ENCODE data around the gene PLXNA4. TPM values are rescaled to one million over a fixed set of nuclear protein-coding genes. Genes with fewer than 3 reads are reported as not detected.
A peak's percentile ranks its signal among the peaks of the same experiment; 100 is the strongest.

Gene PLXNA4
- total and polyA plus RNA-seq, 3 experiments from 2014 or later: 0.02 to 0.05 TPM; not detected in 1

DNA sequence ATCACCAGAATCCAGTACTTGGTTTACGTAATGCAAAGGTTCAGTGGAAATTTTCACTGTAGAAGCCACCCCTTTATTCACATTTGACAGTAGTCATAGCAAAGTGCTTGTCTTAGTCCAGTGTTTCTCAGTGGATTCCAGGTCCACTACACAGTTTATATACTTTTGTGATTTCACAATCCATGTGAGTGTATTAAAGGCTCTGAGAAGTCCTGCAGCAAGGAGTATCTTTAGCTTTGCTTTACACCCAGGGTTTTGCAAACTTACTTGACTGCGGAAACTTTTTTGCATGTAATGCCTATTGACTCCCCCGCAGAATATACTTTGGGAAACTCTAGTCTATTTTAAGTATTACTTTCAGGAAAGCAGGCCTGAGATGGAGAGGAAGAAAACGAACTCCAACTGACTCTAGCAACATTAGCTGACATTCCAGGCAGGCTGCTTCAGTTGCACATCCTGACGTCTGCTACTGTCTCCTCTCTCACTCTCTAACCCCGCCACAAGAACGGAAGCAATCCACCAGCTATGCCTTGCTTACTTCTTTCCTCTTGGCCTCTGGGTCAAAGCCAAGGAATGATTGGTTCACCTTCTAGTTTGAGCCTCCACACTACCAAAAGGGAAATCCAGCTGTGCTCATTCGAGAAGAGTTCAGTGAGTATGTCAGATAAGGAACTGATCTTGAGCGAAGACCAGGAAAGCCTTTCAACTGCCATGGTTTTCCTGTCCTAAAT, 6.2 kb downstream of the PLXNA4 start:
- H3K36me3 Mint-ChIP-seq: peaks cover 0 to 5% (median 0%) of the 10 kb centered on the region in 3 donors
- no peak overlapping the region for H3K4me3 ChIP-seq (ENCODE audit: low read length)
- ChIA-PET CTCF (no interaction called here), POLR2A (no interaction called here)
- DNase-seq: no peak
- no peaks in the 10 kb centered on the region for H3K36me3 ChIP-seq (ENCODE audit: insufficient read depth, low read length)
- H3K4me3 Mint-ChIP-seq: no peak overlapping the region
- H3K4me1 ChIP-seq (ENCODE audit: insufficient read depth, low read length): peaks cover under 1% of the 10 kb centered on the region
- peak overlapping the region in 1 of 8 donors; percentile 64 for H3K27ac Mint-ChIP-seq
- peaks cover 0 to 1% (median 0%) of the 10 kb centered on the region in 5 donors for H3K9me3 Mint-ChIP-seq
- no peaks in the 10 kb centered on the region for H3K9me3 ChIP-seq (ENCODE audit: low read length)
- H3K27me3 Mint-ChIP-seq: peaks cover 33 to 78% of the 10 kb centered on the region in 2 donors
- no peak overlapping the region for H3K27ac ChIP-seq (ENCODE audit: low read depth, low read length)
- peaks cover 3 to 13% (median 6%) of the 10 kb centered on the region in 3 donors for H3K4me1 Mint-ChIP-seq
- peaks cover 21% of the 10 kb centered on the region for H3K27me3 ChIP-seq (ENCODE audit: insufficient read depth, low read length, poor library complexity, severe bottlenecking)

DNA sequence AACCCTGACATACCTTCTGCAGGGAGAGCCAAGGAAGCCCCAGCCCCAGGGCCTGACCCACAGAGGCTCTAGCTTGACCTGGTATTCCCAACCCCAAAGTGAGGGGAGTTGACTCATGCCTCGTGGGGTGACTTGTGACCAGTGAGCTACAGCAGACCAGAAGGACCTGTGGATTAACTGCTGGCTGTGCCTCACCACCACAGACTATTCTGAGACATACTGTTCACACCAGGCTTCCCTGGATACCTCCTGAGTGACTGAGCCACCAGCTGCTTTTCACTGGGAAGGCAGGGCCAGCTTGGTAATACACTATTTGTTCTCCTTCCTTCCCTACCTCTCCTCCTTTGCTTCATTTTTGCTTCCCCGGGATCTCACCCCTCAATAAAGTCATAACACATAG, 7.3 kb downstream of the PLXNA4 start:
- ChIA-PET CTCF (interaction anchor here (1.9 kb wide), 1 partner anchor 175 kb away, joined by 9 read pairs; no protein-coding TSS in a partner anchor), POLR2A (no interaction called here)
- H3K36me3 Mint-ChIP-seq: peaks cover 0 to 13% (median 0%) of the 10 kb centered on the region in 3 donors
- H3K4me3 Mint-ChIP-seq: peak overlapping the region in 1 of 7 donors; percentile 4
- no peaks in the 10 kb centered on the region for H3K4me1 ChIP-seq (ENCODE audit: insufficient read depth, low read length)
- no peak overlapping the region for H3K27ac ChIP-seq (ENCODE audit: low read depth, low read length)
- no peak overlapping the region for H3K4me3 ChIP-seq (ENCODE audit: low read length)
- no peaks in the 10 kb centered on the region for H3K9me3 ChIP-seq (ENCODE audit: low read length)
- H3K36me3 ChIP-seq (ENCODE audit: insufficient read depth, low read length): no peaks in the 10 kb centered on the region
- no peak for DNase-seq
- H3K27me3 ChIP-seq (ENCODE audit: insufficient read depth, low read length, poor library complexity, severe bottlenecking): peaks cover 10% of the 10 kb centered on the region
- no peak overlapping the region for H3K27ac Mint-ChIP-seq
- H3K27me3 Mint-ChIP-seq: peaks cover 35 to 77% of the 10 kb centered on the region in 2 donors
- peaks cover 0 to 8% (median 3%) of the 10 kb centered on the region in 3 donors for H3K4me1 Mint-ChIP-seq
- H3K9me3 Mint-ChIP-seq: peaks cover 0 to 3% (median 0%) of the 10 kb centered on the region in 5 donors

DNA sequence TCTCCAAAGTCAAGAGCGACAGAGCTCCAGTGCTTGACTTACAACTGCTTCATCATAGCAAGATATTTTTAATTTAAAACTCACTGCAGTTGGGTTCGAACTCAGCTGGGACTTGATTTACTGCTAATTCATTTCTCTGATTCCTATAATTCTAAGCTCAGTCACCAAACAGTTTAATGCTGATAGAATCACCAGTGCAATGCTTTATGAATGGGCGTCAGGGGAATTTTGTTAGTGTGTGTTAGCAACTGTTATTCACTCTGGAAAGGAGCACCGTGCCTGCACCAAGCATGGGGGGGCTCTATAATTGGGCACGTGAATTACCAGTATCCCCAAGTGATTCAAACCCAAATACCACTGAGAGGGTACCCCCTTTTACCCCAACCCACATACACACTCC, 10.4 kb downstream of the PLXNA4 start:
- ChIA-PET CTCF (interaction anchor here (1.2 kb wide), 1 partner anchor 171 kb away, joined by 4 read pairs; no protein-coding TSS in a partner anchor), POLR2A (no interaction called here)
- Mint-ChIP-seq H3K4me3 (no peak overlapping the region), H3K27me3 (peaks cover 27 to 51% of the 10 kb centered on the region in 2 donors), H3K4me1 (no peaks in the 10 kb centered on the region), H3K36me3 (peaks cover 0 to 13% (median 0%) of the 10 kb centered on the region in 3 donors), H3K9me3 (peaks cover 0 to 3% (median 0%) of the 10 kb centered on the region in 5 donors), H3K27ac (no peak overlapping the region)
- H3K9me3 ChIP-seq (ENCODE audit: low read length): no peaks in the 10 kb centered on the region
- H3K36me3 ChIP-seq (ENCODE audit: insufficient read depth, low read length): no peaks in the 10 kb centered on the region
- no peak overlapping the region for H3K27ac ChIP-seq (ENCODE audit: low read depth, low read length)
- no peaks in the 10 kb centered on the region for H3K27me3 ChIP-seq (ENCODE audit: insufficient read depth, low read length, poor library complexity, severe bottlenecking)
- H3K4me1 ChIP-seq (ENCODE audit: insufficient read depth, low read length): no peaks in the 10 kb centered on the region
- DNase-seq: no peak
- H3K4me3 ChIP-seq (ENCODE audit: low read length): no peak overlapping the region

- Histone ChIP-seq H3K4me1 (ENCODE audit: insufficient read depth, low read length) (no peaks in the 10 kb centered on the region), H3K9me3 (ENCODE audit: low read length) (no peaks in the 10 kb centered on the region), H3K4me3 (ENCODE audit: low read length) (no peak overlapping the region), H3K36me3 (ENCODE audit: insufficient read depth, low read length) (no peaks in the 10 kb centered on the region), H3K27ac (ENCODE audit: low read depth, low read length) (no peak overlapping the region), H3K27me3 (ENCODE audit: insufficient read depth, low read length, poor library complexity, severe bottlenecking) (no peaks in the 10 kb centered on the region)
- Mint-ChIP-seq H3K4me3 (no peak overlapping the region), H3K27me3 (peaks cover 28 to 47% of the 10 kb centered on the region in 2 donors), H3K4me1 (no peaks in the 10 kb centered on the region), H3K36me3 (peaks cover 0 to 13% (median 0%) of the 10 kb centered on the region in 3 donors), H3K27ac (no peak overlapping the region), H3K9me3 (peaks cover 0 to 3% (median 0%) of the 10 kb centered on the region in 5 donors)
- ChIA-PET POLR2A (no interaction called here), CTCF (interaction anchor here (1.2 kb wide), 1 partner anchor 171 kb away, joined by 4 read pairs; no protein-coding TSS in a partner anchor)
- no peak for DNase-seq
Measured at GRCh38 chr7:132565441-132565840, 10.8 kb downstream of the PLXNA4 start.

GRCh38 chr7:132564849-132565248, 11.4 kb downstream of the PLXNA4 start:
- peaks cover 0 to 13% (median 0%) of the 10 kb centered on the region in 3 donors for H3K36me3 Mint-ChIP-seq
- peaks cover 0 to 3% (median 0%) of the 10 kb centered on the region in 5 donors for H3K9me3 Mint-ChIP-seq
- Histone ChIP-seq H3K4me1 (ENCODE audit: insufficient read depth, low read length) (no peaks in the 10 kb centered on the region), H3K4me3 (ENCODE audit: low read length) (no peak overlapping the region), H3K36me3 (ENCODE audit: insufficient read depth, low read length) (no peaks in the 10 kb centered on the region), H3K27me3 (ENCODE audit: insufficient read depth, low read length, poor library complexity, severe bottlenecking) (no peaks in the 10 kb centered on the region), H3K9me3 (ENCODE audit: low read length) (no peaks in the 10 kb centered on the region), H3K27ac (ENCODE audit: low read depth, low read length) (no peak overlapping the region)
- no peaks in the 10 kb centered on the region for H3K4me1 Mint-ChIP-seq
- CTCF ChIA-PET: interaction anchor here (1.2 kb wide), 1 partner anchor 170 kb away, joined by 4 read pairs; no protein-coding TSS in a partner anchor
- H3K27ac Mint-ChIP-seq: no peak overlapping the region
- no peak for DNase-seq
- POLR2A ChIA-PET: no interaction called here
- peak overlapping the region in 1 of 7 donors; percentile 15 for H3K4me3 Mint-ChIP-seq
- H3K27me3 Mint-ChIP-seq: peaks cover 28 to 42% of the 10 kb centered on the region in 2 donors

- Mint-ChIP-seq H3K36me3 (peaks cover 0 to 13% (median 0%) of the 10 kb centered on the region in 3 donors), H3K27ac (no peak overlapping the region), H3K4me3 (no peak overlapping the region), H3K4me1 (no peaks in the 10 kb centered on the region), H3K9me3 (peaks cover 0 to 3% (median 0%) of the 10 kb centered on the region in 5 donors), H3K27me3 (peaks cover 28 to 42% of the 10 kb centered on the region in 2 donors)
- H3K4me1 ChIP-seq (ENCODE audit: insufficient read depth, low read length): no peaks in the 10 kb centered on the region
- no peaks in the 10 kb centered on the region for H3K9me3 ChIP-seq (ENCODE audit: low read length)
- H3K27ac ChIP-seq (ENCODE audit: low read depth, low read length): no peak overlapping the region
- POLR2A ChIA-PET: no interaction called here
- H3K36me3 ChIP-seq (ENCODE audit: insufficient read depth, low read length): no peaks in the 10 kb centered on the region
- H3K27me3 ChIP-seq (ENCODE audit: insufficient read depth, low read length, poor library complexity, severe bottlenecking): no peaks in the 10 kb centered on the region
- DNase-seq: no peak
- no peak overlapping the region for H3K4me3 ChIP-seq (ENCODE audit: low read length)
- CTCF ChIA-PET: no interaction called here
Measured at GRCh38 chr7:132564090-132564489, 12.2 kb downstream of the PLXNA4 start.

DNA sequence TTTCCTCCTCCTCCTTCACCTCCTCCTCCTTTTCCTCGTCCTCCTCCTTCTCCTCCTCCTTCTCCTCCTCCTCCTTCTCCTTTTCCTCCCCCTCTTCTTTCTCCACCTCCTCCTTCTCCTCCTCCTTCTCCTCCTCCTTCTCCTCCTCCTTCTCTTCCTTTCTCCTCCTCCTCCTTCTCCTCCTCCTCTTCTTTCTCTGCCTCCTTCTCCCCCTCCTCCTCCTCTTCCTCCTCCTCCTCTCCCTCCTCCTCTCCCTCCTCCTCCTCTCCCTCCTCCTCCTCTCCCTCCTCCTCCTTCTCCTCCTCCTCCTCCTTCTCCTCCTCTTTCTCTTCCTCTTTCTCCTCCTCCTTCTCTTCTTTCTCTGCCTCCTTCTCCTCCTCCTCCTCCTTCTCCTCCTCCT, 13.6 kb downstream of the PLXNA4 start:
- H3K9me3 ChIP-seq (ENCODE audit: low read length): no peaks in the 10 kb centered on the region
- CTCF ChIA-PET: no interaction called here
- no peak overlapping the region for H3K4me3 ChIP-seq (ENCODE audit: low read length)
- H3K27me3 ChIP-seq (ENCODE audit: insufficient read depth, low read length, poor library complexity, severe bottlenecking): no peaks in the 10 kb centered on the region
- POLR2A ChIA-PET: no interaction called here
- peaks cover 23 to 34% of the 10 kb centered on the region in 2 donors for H3K27me3 Mint-ChIP-seq
- DNase-seq: no peak
- no peaks in the 10 kb centered on the region for H3K4me1 ChIP-seq (ENCODE audit: insufficient read depth, low read length)
- H3K27ac ChIP-seq (ENCODE audit: low read depth, low read length): no peak overlapping the region
- H3K36me3 ChIP-seq (ENCODE audit: insufficient read depth, low read length): no peaks in the 10 kb centered on the region
- peaks cover 0 to 13% (median 0%) of the 10 kb centered on the region in 3 donors for H3K36me3 Mint-ChIP-seq
- H3K4me1 Mint-ChIP-seq: peaks cover 1 to 2% (median 2%) of the 10 kb centered on the region in 3 donors
- H3K9me3 Mint-ChIP-seq: peaks cover 0 to 3% (median 0%) of the 10 kb centered on the region in 5 donors
- H3K4me3 Mint-ChIP-seq: no peak overlapping the region
- H3K27ac Mint-ChIP-seq: no peak overlapping the region

DNA sequence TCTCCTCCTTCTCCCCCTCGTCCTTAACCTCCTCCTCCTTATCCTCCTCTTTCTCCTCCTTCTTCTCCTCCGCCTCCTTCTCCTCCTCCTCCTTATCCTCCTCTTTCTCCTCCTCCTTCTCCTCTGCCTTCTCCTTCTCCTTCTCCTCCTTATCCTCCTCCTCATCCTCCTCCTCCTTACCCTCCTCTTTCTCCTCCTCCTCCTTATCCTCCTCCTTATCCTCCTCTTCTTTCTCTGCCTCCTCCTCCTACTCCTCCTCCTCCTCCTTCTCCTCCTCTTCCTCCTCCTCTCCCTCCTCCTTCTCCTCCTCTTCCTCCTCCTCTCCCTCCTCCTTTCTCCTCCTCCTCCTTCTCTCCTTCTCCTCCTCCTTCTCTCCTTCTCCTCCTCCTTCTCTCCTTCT, 14.5 kb downstream of the PLXNA4 start:
- H3K27me3 ChIP-seq (ENCODE audit: insufficient read depth, low read length, poor library complexity, severe bottlenecking): no peaks in the 10 kb centered on the region
- H3K4me1 Mint-ChIP-seq: peaks cover 4 to 5% (median 4%) of the 10 kb centered on the region in 3 donors
- no peaks in the 10 kb centered on the region for H3K4me1 ChIP-seq (ENCODE audit: insufficient read depth, low read length)
- ChIA-PET POLR2A (no interaction called here), CTCF (no interaction called here)
- H3K27me3 Mint-ChIP-seq: peaks cover 21 to 25% of the 10 kb centered on the region in 2 donors
- H3K9me3 ChIP-seq (ENCODE audit: low read length): no peaks in the 10 kb centered on the region
- peaks cover 0 to 3% (median 0%) of the 10 kb centered on the region in 5 donors for H3K9me3 Mint-ChIP-seq
- no peak overlapping the region for H3K27ac Mint-ChIP-seq
- no peak overlapping the region for H3K4me3 Mint-ChIP-seq
- no peak overlapping the region for H3K4me3 ChIP-seq (ENCODE audit: low read length)
- H3K36me3 Mint-ChIP-seq: peaks cover 0 to 13% (median 0%) of the 10 kb centered on the region in 3 donors
- no peak overlapping the region for H3K27ac ChIP-seq (ENCODE audit: low read depth, low read length)
- DNase-seq: no peak
- H3K36me3 ChIP-seq (ENCODE audit: insufficient read depth, low read length): no peaks in the 10 kb centered on the region

All from CD8-positive, alpha-beta memory T cell (primary cell).